LoVo (cell line): Measurements from ENCODE around the gene PCCB.
"Not testable (repeated sequence)": the region's sequence is repeated elsewhere in the genome, so short reads cannot be mapped to it uniquely, and the experiment has no call there.

ENCODE experiments used
- DNase-seq: peaks from one replicate; pipeline ENCODE4 v3.0.0-alpha.2; 2016; ENCODE audit warnings: low spot score

Gene PCCB

GRCh38 chr3:136250059-136250902, at the start of gene PCCB:
Gene PCCB, plus strand, starts transcription at chr3:136250340. Its CDS starts 36 bp downstream, at chr3:136250376.
- peak; percentile 95 for DNase-seq

GRCh38 chr3:136207489-136208115, 42.5 kb upstream of the PCCB start:
- DNase-seq = no peak

- DNase-seq = no peak
Measured at GRCh38 chr3:136209921-136210320, 40.2 kb upstream of the PCCB start.

GRCh38 chr3:136211547-136211946, 38.6 kb upstream of the PCCB start:
- DNase-seq = no peak

- DNase-seq = not testable (repeated sequence)
Measured at GRCh38 chr3:136222746-136223145, 27.4 kb upstream of the PCCB start.

- DNase-seq = no peak
Measured at GRCh38 chr3:136232413-136232812, 17.7 kb upstream of the PCCB start.

- DNase-seq = no peak
Measured at GRCh38 chr3:136235545-136235944, 14.6 kb upstream of the PCCB start.

- DNase-seq = no peak
Measured at GRCh38 chr3:136236109-136236508, 14.0 kb upstream of the PCCB start.

- no peak for DNase-seq
Measured at GRCh38 chr3:136237103-136237502, 13.0 kb upstream of the PCCB start.

GRCh38 chr3:136237961-136238649, 12.0 kb upstream of the PCCB start:
- DNase-seq = no peak

GRCh38 chr3:136239094-136239493, 11.0 kb upstream of the PCCB start:
- no peak for DNase-seq

- DNase-seq = no peak
Measured at GRCh38 chr3:136245691-136246090, 4.4 kb upstream of the PCCB start.

GRCh38 chr3:136247436-136247835, 2.7 kb upstream of the PCCB start:
- DNase-seq = no peak

GRCh38 chr3:136247855-136248590, 2.1 kb upstream of the PCCB start:
- no peak for DNase-seq

GRCh38 chr3:136249091-136249490, 1.0 kb upstream of the PCCB start:
- DNase-seq = no peak

GRCh38 chr3:136249593-136249992, 547 bp upstream of the PCCB start:
- peak; percentile 9 for DNase-seq

GRCh38 chr3:136250903-136251460, 842 bp downstream of the PCCB start:
- DNase-seq = peak; percentile 32

GRCh38 chr3:136251511-136251910, 1.4 kb downstream of the PCCB start:
- no peak for DNase-seq

GRCh38 chr3:136255672-136256406, 5.7 kb downstream of the PCCB start:
- DNase-seq = no peak

- DNase-seq = no peak
Measured at GRCh38 chr3:136258199-136258598, 8.1 kb downstream of the PCCB start.

GRCh38 chr3:136261826-136262225, 11.7 kb downstream of the PCCB start:
- no peak for DNase-seq
